PC-3 (cell line): ENCODE measurements around the gene CASP10. TPM values are rescaled to one million over a fixed set of nuclear protein-coding genes. Genes with fewer than 3 reads are reported as not detected.

Experiments used
- ATAC-seq: fragments of 200-7000 bp; cut with Tn5 transposase; 2 replicates; pipeline ENCODE4 v1.9.1; 2020; ENCODE audit warnings: mild to moderate bottlenecking, moderate library complexity
- BruUV-seq: library from RNA; stranded (reverse); fragments of 400-500 nt; replicated peaks from 2 replicates; lab custom pipeline; 2021; lab: Mats Ljungman, UMichigan
- CTCF ChIA-PET: fragments of 300-600 bp; sonication (Branson Sonifier 250); formaldehyde crosslinking; loops from one replicate; lab custom pipeline; 2022; ENCODE audit warnings: antibody characterized with exemption; lab: Charles Lee
- POLR2A ChIA-PET: fragments of 300-600 bp; sonication (Branson Sonifier 250); formaldehyde crosslinking; loops from one replicate; lab custom pipeline; 2022; ENCODE audit warnings: antibody characterized with exemption; ENCODE audit not compliant: unreplicated experiment; lab: Charles Lee
- DNase-seq: peaks from one replicate; pipeline ENCODE4 v3.0.0-alpha.2; 2015
- H2AFZ ChIP-seq: fragments of 300-600 bp; sonication (generic); 2 replicates; pipeline ENCODE4 v1.6.0; 2016; ENCODE audit warnings: antibody characterized with exemption, low read length
- H3F3A ChIP-seq: fragments of 300-600 bp; sonication (generic); one replicate; pipeline ENCODE4 v1.6.0; 2017; ENCODE audit warnings: antibody characterized with exemption, low read length, control low read depth, mild to moderate bottlenecking; ENCODE audit not compliant: unreplicated experiment
- H3K27ac ChIP-seq: fragments of 300-600 bp; sonication (generic); 2 replicates; pipeline ENCODE4 v1.5.1; 2016; ENCODE audit warnings: mild to moderate bottlenecking, low read length
- H3K27me3 ChIP-seq: fragments of 300-600 bp; sonication (generic); 2 replicates; pipeline ENCODE4 v1.6.1; 2016; ENCODE audit warnings: low read length, mixed read lengths
- H3K36me3 ChIP-seq: fragments of 300-600 bp; sonication (generic); 2 replicates; pipeline ENCODE4 v1.6.1; 2016; ENCODE audit warnings: low read depth, mixed run types, low read length, mixed read lengths
- H3K4me1 ChIP-seq: fragments of 300-600 bp; sonication (generic); 2 replicates; pipeline ENCODE4 v1.5.1; 2016; ENCODE audit warnings: low read length; ENCODE audit not compliant: insufficient read depth
- H3K4me2 ChIP-seq: fragments of 300-600 bp; sonication (generic); 2 replicates; pipeline ENCODE4 v1.6.0; 2016; ENCODE audit warnings: low read length
- H3K4me3 ChIP-seq: fragments of 300-600 bp; sonication (generic); 2 replicates; pipeline ENCODE4 v1.5.1; 2016; ENCODE audit warnings: mild to moderate bottlenecking, low read length, mixed read lengths
- H3K79me2 ChIP-seq: fragments of 300-600 bp; sonication (generic); 2 replicates; pipeline ENCODE4 v1.6.1; 2017; ENCODE audit warnings: low read length, mixed read lengths
- H3K9ac ChIP-seq: fragments of 300-600 bp; sonication (generic); 2 replicates; pipeline ENCODE4 v1.6.0; 2016; ENCODE audit warnings: mild to moderate bottlenecking, low read length
- H3K9me2 ChIP-seq: fragments of 300-600 bp; sonication (generic); replicated peaks from 2 replicates; pipeline ENCODE4 v1.6.1; 2016; ENCODE audit warnings: mixed run types, low read length, mixed read lengths
- H3K9me3 ChIP-seq: fragments of 300-600 bp; sonication (generic); 2 replicates; pipeline ENCODE4 v1.6.1; 2016; ENCODE audit warnings: low read length, mixed read lengths
- H4K20me1 ChIP-seq: fragments of 300-600 bp; sonication (generic); 2 replicates; pipeline ENCODE4 v1.6.1; 2016; ENCODE audit warnings: low read length, mixed read lengths
- EZH2 ChIP-seq: fragments of 300-600 bp; sonication (generic); IDR thresholded peaks from one replicate; pipeline ENCODE4 v1.6.1; 2017; ENCODE audit warnings: antibody characterized with exemption, mild to moderate bottlenecking, low read length; ENCODE audit not compliant: unreplicated experiment
- EZH2phosphoT487 ChIP-seq: fragments of 300-600 bp; sonication (generic); IDR thresholded peaks from 2 replicates; pipeline ENCODE4 v1.6.1; 2018; ENCODE audit warnings: mild to moderate bottlenecking, antibody characterized with exemption, low read length, borderline replicate concordance
- intact Hi-C: fragments of 100-400 bp; cut with micrococcal nuclease; formaldehyde crosslinking; loops from 2 replicates; pipeline ENCODE4 v1.9.0; 2023
- total RNA-seq: library from RNA; depleted of rRNA; stranded (reverse); fragments of >200 nt; gene quantifications from 2 replicates; pipeline ENCODE4 v1.2.3, GENCODE V29; 2014
- TF ChIP-seq, protein P1 (sequence below): fragments of 300-600 bp; sonication (generic); conservative IDR thresholded peaks from 2 replicates; pipeline ENCODE4 v1.5.1; 2017; ENCODE audit warnings: antibody characterized with exemption, low read depth, mild to moderate bottlenecking, low read length

The CASP10 gene
- total RNA-seq, 1 experiment from 2014 or later: 4.2 TPM

DNA sequence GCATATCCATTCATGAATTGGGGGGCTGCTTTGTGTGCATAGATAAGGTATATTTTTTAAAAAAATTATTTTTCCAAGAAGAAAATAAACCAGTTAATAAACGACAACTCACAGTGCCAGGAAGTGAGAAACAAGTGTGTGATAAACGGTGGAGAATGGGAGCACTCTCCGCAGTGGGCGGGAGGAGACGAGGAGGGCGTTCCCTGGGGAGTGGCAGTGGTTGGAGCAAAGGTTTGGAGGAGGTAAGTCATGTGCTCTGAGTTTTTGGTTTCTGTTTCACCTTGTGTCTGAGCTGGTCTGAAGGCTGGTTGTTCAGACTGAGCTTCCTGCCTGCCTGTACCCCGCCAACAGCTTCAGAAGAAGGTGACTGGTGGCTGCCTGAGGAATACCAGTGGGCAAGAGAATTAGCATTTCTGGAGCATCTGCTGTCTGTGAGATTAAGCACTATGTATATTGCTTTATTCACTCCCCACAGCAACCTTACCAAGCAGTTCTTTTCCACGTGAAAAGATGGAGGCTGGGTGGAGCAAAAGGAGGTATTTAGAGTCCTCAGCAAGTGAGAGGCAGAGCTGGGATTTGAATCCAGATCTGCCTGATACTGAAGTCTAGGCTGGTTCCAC, 50.4 kb downstream of the CASP10 start:
- peaks cover 32% of the 10 kb centered on the region for H3K4me1 ChIP-seq
- H3K9me2 ChIP-seq: no peaks in the 10 kb centered on the region
- TF ChIP-seq EZH2phosphoT487 (no peak), EZH2 (no peak)
- TF ChIP-seq, protein P1, sequence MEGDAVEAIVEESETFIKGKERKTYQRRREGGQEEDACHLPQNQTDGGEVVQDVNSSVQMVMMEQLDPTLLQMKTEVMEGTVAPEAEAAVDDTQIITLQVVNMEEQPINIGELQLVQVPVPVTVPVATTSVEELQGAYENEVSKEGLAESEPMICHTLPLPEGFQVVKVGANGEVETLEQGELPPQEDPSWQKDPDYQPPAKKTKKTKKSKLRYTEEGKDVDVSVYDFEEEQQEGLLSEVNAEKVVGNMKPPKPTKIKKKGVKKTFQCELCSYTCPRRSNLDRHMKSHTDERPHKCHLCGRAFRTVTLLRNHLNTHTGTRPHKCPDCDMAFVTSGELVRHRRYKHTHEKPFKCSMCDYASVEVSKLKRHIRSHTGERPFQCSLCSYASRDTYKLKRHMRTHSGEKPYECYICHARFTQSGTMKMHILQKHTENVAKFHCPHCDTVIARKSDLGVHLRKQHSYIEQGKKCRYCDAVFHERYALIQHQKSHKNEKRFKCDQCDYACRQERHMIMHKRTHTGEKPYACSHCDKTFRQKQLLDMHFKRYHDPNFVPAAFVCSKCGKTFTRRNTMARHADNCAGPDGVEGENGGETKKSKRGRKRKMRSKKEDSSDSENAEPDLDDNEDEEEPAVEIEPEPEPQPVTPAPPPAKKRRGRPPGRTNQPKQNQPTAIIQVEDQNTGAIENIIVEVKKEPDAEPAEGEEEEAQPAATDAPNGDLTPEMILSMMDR: no peak
- H2AFZ ChIP-seq: peak overlapping the region; percentile 69
- BruUV-seq: no TSS peak
- H3K4me3 ChIP-seq: peak overlapping the region; percentile 88
- no peaks in the 10 kb centered on the region for H3K9me3 ChIP-seq
- peaks cover 14% of the 10 kb centered on the region; the same call in 1 of the 2 replicates for H4K20me1 ChIP-seq
- no peaks in the 10 kb centered on the region for H3K36me3 ChIP-seq
- H3K27me3 ChIP-seq: no peaks in the 10 kb centered on the region
- H3K79me2 ChIP-seq: peaks cover 44% of the 10 kb centered on the region
- CTCF ChIA-PET: interaction anchor here (0.6 to 2.3 kb wide), 3 partner anchors 50 to 1785 kb away, joined by 3 to 38 read pairs (median 6); partner anchors contain the start of gene CASP10
- no peaks in the 10 kb centered on the region for H3F3A ChIP-seq
- ATAC-seq (peak; percentile 87), DNase-seq (peak; percentile 94)
- intact Hi-C loops: loop anchor here (1.0 to 10.0 kb wide), 6 partner anchors 116 to 464 kb away; partner anchors contain the start of genes CFLAR, HYCC2, MPP4 and NDUFB3
- POLR2A ChIA-PET: interaction anchor here (0.6 to 1.9 kb wide), 3 partner anchors 40 to 132 kb away, joined by 7 to 13 read pairs (median 11); partner anchors contain the start of gene CASP10
- H3K9ac ChIP-seq: peak overlapping the region; percentile 82
- peak overlapping the region; percentile 68 for H3K27ac ChIP-seq
- H3K4me2 ChIP-seq: peak overlapping the region; percentile 91

DNA sequence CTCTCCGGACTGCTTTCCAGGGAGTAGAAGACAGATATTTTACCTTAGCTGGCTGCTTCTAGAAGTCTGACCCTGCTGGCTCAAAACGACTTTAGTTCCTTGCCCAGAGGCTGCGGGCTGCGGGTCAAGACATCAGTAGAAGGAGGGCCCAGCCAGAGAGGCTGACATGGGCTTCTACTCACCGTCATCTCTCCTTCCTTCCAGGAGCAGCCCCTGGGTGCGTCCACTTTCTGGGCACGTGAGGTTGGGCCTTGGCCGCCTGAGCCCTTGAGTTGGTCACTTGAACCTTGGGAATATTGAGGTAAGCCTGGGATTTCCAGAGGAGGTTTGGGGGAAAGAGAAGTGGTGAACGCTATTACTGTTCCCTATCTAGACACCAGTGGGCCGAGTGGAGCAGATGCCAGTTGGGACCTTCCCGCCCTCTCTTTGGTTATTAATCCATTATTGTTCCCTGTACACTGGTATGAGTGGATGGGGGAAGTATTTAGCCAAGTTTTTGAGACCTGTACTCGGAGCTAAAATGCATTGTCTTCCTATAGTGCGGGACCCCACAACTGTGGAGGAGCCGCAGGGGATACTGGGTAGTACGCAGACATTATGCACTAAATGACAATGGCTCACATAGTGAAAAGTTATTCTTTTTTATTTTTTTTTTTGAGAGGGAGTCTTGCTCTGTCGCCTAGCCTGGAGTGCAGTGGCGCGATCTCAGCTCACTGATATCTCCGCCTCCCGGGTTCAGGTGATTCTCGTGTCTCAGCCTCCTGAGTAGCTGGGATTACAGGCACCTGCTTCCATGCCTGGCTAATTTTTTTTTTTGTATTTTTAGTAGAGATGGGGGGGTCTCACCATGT, 51.1 kb downstream of the CASP10 start:
- BruUV-seq: TSS peak; percentile 79
- H3K9ac ChIP-seq: peak overlapping the region; percentile 82

More for the DNA sequence above, 51.1 kb downstream of the CASP10 start:
- POLR2A ChIA-PET: interaction anchor here (0.6 to 1.9 kb wide), 4 partner anchors 22 to 325 kb away, joined by 3 to 11 read pairs (median 6); partner anchors contain the start of gene CASP10
- H2AFZ ChIP-seq: peak overlapping the region; percentile 69
- no peaks in the 10 kb centered on the region for H3K36me3 ChIP-seq
- no peaks in the 10 kb centered on the region for H3K27me3 ChIP-seq
- intact Hi-C loops: loop anchor here (1.0 to 10.0 kb wide), 6 partner anchors 117 to 463 kb away; partner anchors contain the start of genes CFLAR, HYCC2, MPP4 and NDUFB3
- no peaks in the 10 kb centered on the region for H3K9me3 ChIP-seq
- H3K4me3 ChIP-seq: peak overlapping the region; percentile 88
- no peaks in the 10 kb centered on the region for H3K9me2 ChIP-seq
- CTCF ChIA-PET: interaction anchor here (0.6 to 2.3 kb wide), 3 partner anchors 51 to 1784 kb away, joined by 3 to 38 read pairs (median 6); partner anchors contain the start of gene CASP10
- H3K4me1 ChIP-seq: peaks cover 25% of the 10 kb centered on the region
- peak; percentile 13 for ATAC-seq
- TF ChIP-seq, protein P1: no peak
- TF ChIP-seq EZH2phosphoT487 (no peak), EZH2 (no peak)
- DNase-seq: no peak
- peak overlapping the region; percentile 91 for H3K4me2 ChIP-seq
- peaks cover 44% of the 10 kb centered on the region for H3K79me2 ChIP-seq
- H3F3A ChIP-seq: no peaks in the 10 kb centered on the region
- H4K20me1 ChIP-seq: peaks cover 14% of the 10 kb centered on the region; the same call in 1 of the 2 replicates
- H3K27ac ChIP-seq: peak overlapping the region; percentile 68
